Liver (tissue), 3 donors: Measurements from ENCODE around the gene LSM11.

Experiments
- CTCF ChIP-seq: fragments of 150-350 bp; IDR thresholded peaks from 2 replicates; pipeline ENCODE4 v1.5.1; 2017; ENCODE audit warnings: improper control_type of control experiment, low read depth, low read length; ENCODE audit not compliant: missing input control
- EGR1 ChIP-seq, 2 donors: IDR thresholded peaks; 2 replicates each; pipeline ENCODE4 v1.6.1; 2016 to 2018; ENCODE audit warnings: antibody characterized with exemption in 2 of 2, low read depth in 2 of 2
- MAX ChIP-seq: IDR thresholded peaks from 2 replicates; pipeline ENCODE4 v1.6.1; 2016; ENCODE audit warnings: antibody characterized with exemption
- RAD21 ChIP-seq, 2 donors: IDR thresholded peaks; 2 replicates each; pipeline ENCODE4 v1.6.1; 2016; ENCODE audit warnings: antibody characterized with exemption in 2 of 2, mild to moderate bottlenecking in 2 of 2
- SP1 ChIP-seq: IDR thresholded peaks from 2 replicates; pipeline ENCODE4 v1.6.1; 2018; ENCODE audit warnings: antibody characterized with exemption, mild to moderate bottlenecking
- TAF1 ChIP-seq: conservative IDR thresholded peaks from 2 replicates; pipeline ENCODE4 v1.6.1; 2016; ENCODE audit warnings: antibody characterized with exemption, mild to moderate bottlenecking
- YY1 ChIP-seq: IDR thresholded peaks from 2 replicates; pipeline ENCODE4 v1.6.1; 2016; ENCODE audit warnings: antibody characterized with exemption, mild to moderate bottlenecking
- TF ChIP-seq, protein P1 (sequence below): IDR thresholded peaks from 2 replicates; pipeline ENCODE4 v1.6.1; 2016; ENCODE audit warnings: antibody characterized with exemption
- TF ChIP-seq, protein P2 (sequence below): IDR thresholded peaks from 2 replicates; pipeline ENCODE4 v1.6.1; 2016; ENCODE audit warnings: antibody characterized with exemption, mild to moderate bottlenecking
- donor health status: healthy.
- donor health status: healthy.

DNA sequence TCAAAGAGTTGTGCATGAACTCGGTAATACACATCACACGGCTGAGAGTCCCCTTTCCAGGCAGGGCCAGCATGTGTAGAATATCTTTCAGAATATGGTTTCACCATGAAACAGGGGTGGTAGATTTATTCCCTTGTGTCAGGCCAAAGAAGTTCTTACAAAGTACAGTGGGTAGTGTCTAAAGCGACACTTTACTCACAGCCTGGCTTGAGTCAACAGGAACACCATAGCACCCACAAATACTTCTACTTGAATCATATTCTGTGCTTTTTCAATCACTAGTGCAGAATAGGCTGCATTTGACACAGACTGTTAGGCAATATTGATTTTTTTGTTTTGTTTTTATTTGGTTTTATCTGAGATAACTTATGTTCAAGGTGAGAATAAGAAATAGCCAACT, 12.6 kb downstream of the LSM11 start:
- TF ChIP-seq CTCF (no peak), SP1 (no peak), TAF1 (no peak), MAX (no peak), RAD21 (IDR thresholded peaks at IDR 0.05) (no peak), YY1 (no peak), EGR1 (IDR thresholded peaks at IDR 0.05; ENCODE audit: low read depth in 2 of 2) (no peak)
- TF ChIP-seq, protein P1, sequence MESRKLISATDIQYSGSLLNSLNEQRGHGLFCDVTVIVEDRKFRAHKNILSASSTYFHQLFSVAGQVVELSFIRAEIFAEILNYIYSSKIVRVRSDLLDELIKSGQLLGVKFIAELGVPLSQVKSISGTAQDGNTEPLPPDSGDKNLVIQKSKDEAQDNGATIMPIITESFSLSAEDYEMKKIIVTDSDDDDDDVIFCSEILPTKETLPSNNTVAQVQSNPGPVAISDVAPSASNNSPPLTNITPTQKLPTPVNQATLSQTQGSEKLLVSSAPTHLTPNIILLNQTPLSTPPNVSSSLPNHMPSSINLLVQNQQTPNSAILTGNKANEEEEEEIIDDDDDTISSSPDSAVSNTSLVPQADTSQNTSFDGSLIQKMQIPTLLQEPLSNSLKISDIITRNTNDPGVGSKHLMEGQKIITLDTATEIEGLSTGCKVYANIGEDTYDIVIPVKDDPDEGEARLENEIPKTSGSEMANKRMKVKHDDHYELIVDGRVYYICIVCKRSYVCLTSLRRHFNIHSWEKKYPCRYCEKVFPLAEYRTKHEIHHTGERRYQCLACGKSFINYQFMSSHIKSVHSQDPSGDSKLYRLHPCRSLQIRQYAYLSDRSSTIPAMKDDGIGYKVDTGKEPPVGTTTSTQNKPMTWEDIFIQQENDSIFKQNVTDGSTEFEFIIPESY, result no peak
- TF ChIP-seq, protein P2, sequence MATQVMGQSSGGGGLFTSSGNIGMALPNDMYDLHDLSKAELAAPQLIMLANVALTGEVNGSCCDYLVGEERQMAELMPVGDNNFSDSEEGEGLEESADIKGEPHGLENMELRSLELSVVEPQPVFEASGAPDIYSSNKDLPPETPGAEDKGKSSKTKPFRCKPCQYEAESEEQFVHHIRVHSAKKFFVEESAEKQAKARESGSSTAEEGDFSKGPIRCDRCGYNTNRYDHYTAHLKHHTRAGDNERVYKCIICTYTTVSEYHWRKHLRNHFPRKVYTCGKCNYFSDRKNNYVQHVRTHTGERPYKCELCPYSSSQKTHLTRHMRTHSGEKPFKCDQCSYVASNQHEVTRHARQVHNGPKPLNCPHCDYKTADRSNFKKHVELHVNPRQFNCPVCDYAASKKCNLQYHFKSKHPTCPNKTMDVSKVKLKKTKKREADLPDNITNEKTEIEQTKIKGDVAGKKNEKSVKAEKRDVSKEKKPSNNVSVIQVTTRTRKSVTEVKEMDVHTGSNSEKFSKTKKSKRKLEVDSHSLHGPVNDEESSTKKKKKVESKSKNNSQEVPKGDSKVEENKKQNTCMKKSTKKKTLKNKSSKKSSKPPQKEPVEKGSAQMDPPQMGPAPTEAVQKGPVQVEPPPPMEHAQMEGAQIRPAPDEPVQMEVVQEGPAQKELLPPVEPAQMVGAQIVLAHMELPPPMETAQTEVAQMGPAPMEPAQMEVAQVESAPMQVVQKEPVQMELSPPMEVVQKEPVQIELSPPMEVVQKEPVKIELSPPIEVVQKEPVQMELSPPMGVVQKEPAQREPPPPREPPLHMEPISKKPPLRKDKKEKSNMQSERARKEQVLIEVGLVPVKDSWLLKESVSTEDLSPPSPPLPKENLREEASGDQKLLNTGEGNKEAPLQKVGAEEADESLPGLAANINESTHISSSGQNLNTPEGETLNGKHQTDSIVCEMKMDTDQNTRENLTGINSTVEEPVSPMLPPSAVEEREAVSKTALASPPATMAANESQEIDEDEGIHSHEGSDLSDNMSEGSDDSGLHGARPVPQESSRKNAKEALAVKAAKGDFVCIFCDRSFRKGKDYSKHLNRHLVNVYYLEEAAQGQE, result no peak
